Stimulated activated CD4-positive, alpha-beta T cell treated with anti-CD3 and anti-CD28 coated beads, TNF-alpha, amount 100 ng/mL, for 24 hours (primary cell): Measurements from ENCODE around the gene MPL.

Source experiments
- DNase-seq, 3 experiments: peaks; one replicate each; pipeline ENCODE4 v3.0.0-alpha.2; 2020; ENCODE audit warnings: low read depth in 3 of 3

The MPL gene

DNA sequence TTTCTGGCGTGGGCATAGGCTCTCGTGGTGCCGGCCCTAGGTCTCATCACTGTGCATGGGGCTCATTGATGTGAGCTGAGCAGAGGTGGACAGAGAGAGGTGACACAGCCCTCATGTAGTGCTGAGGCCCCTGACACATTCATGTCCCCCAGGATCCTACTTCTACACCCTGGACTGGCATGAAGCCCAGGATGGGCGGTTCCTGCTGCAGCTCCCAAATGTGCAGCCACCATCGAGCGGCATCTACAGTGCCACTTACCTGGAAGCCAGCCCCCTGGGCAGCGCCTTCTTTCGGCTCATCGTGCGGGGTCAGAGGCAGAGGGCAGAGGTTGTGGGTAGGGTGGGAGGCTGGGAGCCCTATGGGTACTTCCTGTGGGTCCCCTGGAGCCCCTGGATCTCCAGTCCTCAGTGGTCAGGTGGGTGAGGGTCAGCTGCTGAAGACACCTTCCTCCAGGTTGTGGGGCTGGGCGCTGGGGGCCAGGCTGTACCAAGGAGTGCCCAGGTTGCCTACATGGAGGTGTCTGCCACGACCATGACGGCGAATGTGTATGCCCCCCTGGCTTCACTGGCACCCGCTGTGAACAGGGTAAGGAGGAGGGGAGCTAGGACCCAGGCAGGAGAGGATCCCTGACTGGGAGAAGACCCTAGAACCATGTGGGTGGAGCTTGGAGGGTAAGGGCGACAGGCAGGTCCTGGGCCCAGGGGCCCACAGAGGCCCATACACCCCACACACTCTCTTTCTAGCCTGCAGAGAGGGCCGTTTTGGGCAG, 30.7 kb upstream of the MPL start:
- DNase-seq: no peak

DNA sequence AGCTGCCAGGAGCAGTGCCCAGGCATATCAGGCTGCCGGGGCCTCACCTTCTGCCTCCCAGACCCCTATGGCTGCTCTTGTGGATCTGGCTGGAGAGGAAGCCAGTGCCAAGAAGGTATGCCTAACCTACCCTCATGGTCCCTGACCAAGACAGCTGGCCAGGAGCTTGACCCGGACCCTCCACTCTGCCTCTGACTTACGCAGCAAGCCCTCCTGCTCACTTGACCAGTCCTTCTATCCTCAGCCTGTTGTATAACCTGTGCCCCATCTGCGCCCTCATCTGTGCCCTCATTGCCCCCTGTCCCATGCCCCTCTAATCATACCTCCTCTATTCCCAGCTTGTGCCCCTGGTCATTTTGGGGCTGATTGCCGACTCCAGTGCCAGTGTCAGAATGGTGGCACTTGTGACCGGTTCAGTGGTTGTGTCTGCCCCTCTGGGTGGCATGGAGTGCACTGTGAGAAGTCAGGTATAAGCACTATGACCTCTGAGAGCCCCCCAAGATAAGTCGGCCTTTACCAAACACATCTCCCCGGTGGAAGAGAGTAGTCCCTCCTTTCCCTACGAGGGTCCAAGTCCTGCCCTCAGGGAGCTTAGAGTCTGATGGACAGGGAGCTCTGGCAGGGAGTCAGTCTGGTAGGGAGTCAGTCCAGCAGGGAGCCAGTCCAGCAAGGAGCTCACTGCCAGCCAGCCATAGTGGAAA, 30.0 kb upstream of the MPL start:
- no peak for DNase-seq

DNA sequence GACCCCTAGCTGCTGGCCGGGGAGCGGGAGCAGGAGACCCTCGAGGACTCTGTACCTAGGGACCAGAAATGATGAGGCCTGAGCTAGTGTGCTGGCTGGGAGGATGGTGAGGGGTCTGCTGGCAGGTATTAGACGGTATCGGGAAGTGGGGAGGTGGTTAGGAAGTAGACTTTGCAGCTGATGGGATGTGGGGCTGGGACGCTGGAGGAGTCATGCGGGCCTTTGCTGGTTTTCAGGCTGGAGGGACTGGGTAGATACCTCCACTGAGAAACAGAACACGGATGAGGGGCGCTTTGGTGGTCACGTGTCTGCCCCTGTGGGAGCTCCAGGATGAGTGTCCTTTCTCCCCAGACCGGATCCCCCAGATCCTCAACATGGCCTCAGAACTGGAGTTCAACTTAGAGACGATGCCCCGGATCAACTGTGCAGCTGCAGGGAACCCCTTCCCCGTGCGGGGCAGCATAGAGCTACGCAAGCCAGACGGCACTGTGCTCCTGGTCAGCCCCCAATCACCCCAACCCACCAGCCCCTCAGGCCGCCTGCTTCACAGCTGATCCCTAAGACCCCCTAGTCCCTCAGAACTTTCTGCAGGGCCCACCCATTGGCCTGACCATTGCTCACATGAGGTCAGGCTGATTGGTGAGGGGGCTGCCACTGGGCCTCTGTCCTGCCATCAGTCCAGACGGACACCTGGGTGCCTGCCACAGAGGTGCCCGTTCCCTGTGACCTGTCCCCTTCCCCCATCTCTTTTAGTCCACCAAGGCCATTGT, 28.8 kb upstream of the MPL start:
- DNase-seq: no peak

DNA sequence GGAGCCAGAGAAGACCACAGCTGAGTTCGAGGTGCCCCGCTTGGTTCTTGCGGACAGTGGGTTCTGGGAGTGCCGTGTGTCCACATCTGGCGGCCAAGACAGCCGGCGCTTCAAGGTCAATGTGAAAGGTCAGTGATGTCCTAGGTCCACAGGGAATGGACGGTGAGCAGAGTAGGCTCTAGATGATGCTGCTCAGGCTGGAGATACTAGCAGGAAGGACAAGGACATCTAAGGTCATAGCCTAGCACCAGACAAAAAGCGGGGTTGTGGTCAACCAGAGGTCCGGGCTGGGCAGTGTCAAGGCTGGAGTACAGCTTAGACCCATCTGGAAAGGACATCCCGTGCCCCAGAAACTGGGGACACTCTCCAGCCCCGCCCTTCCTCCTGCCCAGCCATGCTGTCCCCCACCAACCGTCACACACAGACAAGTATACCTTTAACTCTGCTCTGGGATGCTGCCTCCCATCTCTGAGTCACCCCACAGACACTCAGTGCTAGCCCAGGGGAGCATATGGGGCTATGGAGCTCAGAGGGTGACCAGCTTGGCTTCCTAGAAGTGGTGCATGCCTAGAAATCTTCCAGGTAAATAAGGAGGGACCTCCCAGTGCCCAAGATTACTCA, 28.1 kb upstream of the MPL start:
- no peak for DNase-seq

DNA sequence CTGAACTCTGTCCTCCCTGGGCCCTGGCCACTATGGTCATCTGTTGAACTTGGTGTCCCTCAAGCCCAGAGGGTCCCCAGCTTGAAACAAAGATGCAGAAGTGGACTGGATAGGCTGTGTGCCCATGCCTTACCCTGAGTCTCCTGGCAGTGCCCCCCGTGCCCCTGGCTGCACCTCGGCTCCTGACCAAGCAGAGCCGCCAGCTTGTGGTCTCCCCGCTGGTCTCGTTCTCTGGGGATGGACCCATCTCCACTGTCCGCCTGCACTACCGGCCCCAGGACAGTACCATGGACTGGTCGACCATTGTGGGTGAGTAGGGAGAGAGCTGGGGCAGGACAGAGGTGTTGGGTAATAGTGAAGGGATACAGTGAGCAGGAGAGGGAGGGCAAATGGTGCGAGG, 26.1 kb upstream of the MPL start:
- DNase-seq: no peak

DNA sequence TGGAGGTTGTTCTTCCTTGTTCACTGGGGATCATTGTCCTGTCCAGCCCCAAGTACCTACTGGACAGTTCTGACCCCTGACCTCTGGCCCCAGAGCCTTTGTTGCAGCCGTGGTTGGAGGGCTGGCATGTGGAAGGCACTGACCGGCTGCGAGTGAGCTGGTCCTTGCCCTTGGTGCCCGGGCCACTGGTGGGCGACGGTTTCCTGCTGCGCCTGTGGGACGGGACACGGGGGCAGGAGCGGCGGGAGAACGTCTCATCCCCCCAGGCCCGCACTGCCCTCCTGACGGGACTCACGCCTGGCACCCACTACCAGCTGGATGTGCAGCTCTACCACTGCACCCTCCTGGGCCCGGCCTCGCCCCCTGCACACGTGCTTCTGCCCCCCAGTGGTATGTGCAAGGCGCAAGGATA, 25.4 kb upstream of the MPL start:
- DNase-seq: no peak

DNA sequence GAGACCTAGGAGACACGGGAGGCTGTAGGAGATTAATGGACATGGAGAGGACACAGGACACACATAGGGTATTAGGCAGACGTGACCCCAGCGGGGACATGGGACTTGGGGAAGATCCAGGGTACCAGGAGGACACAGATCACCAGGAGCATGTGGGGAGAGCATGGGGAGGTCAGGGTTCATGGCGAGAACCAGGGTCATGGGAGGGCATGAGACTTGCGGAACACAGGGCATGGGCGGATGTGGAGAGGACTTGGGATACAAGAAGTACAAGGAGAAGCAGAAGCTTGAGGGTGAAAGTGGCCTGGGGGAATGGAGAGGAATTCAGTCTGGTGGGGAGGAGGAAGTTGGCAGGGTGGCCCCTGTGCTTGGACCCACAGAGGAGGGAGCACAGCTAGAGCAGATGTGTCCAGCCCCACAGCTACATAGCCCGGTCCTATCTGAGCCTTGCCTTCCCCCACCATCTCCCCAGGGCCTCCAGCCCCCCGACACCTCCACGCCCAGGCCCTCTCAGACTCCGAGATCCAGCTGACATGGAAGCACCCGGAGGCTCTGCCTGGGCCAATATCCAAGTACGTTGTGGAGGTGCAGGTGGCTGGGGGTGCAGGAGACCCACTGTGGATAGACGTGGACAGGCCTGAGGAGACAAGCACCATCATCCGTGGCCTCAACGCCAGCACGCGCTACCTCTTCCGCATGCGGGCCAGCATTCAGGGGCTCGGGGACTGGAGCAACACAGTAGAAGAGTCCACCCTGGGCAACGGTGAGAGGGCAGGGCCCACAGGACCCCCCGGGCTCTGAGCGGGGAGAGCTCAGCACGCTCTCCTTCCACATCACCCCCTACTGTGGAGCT, 24.7 kb upstream of the MPL start:
- DNase-seq: no peak

DNA sequence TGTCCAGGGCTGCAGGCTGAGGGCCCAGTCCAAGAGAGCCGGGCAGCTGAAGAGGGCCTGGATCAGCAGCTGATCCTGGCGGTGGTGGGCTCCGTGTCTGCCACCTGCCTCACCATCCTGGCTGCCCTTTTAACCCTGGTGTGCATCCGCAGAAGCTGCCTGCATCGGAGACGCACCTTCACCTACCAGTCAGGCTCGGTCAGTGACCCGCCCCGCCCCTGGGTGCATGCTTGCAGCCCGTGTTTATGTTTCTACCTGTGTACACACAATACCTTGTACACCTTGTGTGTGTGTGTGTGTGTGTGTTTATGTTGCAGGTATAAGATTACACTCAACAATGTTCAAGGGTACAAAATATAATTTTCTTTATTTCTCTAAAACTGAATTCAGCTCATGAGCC, 23.8 kb upstream of the MPL start:
- DNase-seq: no peak

DNA sequence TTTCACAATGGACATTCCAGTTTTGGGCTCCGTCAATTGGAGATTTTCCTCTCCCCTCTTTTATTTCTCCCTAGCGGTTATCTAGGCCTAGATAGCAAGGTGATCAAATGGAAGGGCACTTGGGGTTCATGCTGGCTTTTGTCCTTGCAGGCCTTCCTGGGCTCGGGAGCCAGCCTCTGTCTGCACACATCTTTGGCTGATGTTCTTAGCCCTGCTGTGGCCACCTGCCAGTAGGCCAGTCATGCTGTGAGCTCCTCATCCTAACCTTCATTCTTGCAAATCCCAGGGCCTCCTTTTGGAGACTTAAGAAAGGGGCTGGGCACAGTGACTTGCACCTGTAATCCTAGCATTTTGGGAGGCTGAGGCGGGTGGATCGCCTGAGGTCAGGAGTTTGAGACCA, 23.4 kb upstream of the MPL start:
- no peak for DNase-seq

DNA sequence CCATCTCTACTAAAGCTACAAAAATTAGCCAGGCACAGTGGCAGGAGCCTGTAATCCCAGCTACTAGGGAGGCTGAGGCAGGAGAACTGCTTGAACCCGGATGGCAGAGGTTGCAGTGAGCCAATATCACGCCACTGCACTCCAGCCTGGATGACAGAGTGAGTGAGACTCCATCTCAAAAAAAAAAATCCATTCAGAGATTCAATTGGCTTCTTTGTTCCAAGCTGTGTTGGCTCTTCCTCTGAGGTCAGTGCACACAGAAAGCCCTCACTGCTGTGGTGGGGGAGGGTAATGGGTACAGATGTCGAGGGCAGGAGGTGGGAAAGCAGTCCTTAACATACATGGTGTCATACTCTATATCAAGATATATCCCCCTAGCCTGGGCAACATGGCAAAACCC, 22.1 kb upstream of the MPL start:
- DNase-seq: no peak

DNA sequence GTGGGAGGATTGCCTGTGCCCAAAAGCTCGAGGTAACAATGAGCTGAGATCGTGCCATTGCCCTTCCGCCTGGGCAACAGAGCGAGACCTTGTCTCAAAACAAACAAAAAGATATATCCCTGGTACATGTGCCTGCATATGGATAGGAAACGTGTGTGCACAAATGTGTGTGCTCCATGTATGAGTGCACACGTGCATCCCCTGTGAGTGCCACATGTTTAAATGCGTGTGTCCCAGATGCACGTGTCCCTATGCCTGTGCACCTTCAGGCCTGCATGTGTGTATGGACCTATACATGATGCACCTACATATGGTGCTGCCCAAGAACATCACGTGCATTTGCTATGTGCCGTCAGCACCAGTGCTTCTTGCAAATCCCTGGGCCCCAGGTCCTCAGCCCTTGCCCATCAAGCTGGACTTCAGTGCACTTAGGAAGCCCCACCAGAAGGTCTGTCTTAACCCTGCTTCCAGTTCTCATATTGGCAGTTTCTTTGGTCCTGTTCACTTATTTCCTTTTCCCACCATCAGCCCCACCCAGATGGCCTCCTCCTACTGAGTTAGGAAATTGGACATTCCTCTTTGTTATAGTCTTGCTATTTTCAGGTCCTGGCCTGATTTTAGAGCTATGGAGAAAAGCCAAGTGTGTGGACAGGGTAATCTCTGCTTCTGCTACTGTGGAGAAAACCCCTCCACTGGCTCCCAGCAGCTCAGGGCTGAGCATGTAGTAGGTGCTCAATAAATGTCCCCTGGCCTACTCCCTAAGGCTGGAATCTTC, 21.5 kb upstream of the MPL start:
- DNase-seq: no peak

DNA sequence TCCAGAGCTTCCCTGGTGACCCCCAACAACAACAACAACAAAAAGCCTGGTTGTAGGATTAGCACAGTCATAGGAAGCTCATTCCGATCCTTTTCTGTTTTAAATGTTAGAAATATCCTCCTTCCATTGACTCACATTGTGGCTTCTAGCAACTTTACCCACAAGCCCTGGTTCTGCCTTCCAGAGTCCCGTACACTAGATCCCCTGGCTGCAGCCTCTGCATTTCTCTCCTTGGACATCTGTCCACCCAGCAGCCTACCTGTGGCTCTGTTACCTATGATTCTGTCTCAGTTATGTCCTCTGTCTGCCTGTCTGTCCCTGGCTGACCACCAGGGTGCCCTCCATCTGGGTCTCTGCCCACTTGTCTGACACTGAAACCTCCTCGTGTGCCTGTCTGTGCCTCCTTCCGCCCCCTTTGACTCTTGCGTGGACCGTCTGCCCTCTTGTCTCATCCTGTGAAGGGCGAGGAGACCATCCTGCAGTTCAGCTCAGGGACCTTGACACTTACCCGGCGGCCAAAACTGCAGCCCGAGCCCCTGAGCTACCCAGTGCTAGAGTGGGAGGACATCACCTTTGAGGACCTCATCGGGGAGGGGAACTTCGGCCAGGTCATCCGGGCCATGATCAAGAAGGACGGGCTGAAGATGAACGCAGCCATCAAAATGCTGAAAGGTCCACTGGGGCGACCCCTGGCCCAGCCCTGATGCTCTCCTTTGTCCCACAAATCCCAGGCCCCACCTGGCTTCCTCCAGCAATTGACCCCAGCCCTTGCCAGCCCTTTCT, 20.7 kb upstream of the MPL start:
- DNase-seq: no peak

DNA sequence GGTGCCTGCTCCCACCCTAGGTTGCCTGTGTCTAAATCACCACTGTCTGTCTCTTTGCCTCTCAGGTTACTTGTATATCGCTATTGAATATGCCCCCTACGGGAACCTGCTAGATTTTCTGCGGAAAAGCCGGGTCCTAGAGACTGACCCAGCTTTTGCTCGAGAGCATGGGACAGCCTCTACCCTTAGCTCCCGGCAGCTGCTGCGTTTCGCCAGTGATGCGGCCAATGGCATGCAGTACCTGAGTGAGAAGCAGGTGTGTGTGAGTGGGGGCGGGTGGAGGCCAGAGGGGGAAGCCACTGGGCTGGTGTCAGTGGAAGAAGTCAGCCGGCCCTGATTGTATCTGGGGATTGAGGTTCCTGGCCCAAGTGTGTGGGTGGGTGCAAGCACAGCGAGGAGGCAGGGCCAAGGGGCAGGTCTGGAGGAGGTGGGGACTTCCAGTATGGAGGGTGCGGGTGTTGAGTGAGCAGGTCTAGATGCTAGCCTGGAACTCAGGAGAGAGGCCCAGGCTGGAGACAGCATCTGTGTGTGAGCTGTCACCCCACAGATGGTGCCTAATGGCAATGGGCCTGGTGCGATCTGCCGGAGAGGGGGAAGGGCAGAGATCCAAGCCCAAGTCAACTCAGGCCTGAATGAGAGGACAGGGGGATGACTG, 19.7 kb upstream of the MPL start:
- DNase-seq: no peak

DNA sequence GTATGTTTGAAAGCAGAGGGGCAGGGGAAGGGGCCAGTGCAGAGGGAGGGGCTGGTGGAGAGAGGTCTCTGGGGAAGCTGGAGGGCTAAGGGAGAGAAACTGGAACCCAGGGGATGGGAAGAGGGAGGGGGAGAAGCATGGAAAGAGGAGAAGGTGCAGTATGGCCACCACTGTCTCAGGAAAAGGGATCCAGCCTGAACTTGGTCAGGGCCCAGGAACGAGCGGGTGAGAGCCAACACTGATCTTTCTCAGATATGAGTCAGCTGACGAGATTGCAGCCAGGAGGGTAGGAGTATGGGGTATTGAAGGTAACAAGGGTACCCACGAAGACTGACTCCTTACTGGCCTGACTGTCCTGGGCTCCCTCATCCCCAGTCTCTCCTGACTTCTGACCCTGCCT, 18.8 kb upstream of the MPL start:
- DNase-seq: no peak

DNA sequence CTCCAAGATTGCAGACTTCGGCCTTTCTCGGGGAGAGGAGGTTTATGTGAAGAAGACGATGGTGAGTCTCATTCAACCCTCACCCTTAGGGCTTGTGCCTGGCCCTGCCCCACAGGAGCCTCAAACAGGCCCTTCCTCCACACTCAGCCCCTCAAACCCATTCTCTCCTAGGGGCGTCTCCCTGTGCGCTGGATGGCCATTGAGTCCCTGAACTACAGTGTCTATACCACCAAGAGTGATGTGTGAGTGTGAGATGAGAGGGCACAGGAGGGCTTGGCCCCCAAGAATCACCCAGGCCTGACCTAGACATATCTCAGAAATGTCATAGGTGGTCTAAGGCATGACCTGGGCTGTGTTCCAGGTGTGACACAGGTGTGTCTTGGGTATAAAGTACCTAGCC, 18.3 kb upstream of the MPL start:
- DNase-seq: no peak

DNA sequence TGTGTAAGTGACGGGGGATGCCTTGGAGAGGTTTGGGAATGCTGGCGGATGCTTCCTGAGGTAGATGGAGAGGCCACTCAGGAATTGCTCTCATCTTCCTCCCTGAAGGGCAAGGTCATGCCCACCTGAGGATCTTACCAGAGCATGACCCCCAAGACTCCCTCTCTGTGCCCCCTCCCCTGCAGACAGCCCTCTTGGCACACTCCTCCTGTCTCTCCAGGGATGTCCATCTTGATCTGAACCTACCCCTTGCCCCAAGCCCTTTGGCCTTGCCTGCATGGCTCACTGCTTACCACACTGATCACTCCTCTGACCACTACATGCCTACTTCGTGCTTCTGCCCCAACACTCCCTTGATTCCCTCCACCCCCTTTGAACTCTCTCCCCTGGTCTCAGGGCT, 17.9 kb upstream of the MPL start:
- no peak for DNase-seq

DNA sequence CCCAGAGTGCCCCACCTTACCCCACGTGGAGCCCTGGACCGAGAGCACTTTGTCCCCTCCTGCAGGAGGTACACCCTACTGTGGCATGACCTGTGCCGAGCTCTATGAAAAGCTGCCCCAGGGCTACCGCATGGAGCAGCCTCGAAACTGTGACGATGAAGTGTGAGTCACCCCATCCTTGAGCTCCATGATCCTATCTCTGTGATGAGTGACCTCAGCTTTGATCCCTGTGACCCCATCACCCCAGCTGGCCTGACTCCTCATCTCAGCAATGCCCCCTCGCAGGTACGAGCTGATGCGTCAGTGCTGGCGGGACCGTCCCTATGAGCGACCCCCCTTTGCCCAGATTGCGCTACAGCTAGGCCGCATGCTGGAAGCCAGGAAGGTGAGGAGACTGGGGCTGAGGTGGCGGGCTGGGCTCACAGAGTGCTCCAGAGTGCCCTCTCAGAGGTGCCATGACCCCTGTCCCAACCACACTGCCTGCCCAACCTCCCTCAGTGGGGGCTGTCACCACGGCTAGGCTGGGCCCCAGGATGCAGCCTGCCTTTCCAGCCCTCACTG, 16.2 kb upstream of the MPL start:
- no peak for DNase-seq

DNA sequence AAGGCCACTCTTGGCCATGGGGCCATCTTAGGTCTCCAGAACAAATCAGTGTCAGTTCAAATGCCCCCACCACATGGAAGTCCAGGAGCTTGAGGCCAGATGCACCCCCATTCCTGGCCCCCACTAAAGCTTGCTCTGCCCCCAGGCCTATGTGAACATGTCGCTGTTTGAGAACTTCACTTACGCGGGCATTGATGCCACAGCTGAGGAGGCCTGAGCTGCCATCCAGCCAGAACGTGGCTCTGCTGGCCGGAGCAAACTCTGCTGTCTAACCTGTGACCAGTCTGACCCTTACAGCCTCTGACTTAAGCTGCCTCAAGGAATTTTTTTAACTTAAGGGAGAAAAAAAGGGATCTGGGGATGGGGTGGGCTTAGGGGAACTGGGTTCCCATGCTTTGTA, 15.1 kb upstream of the MPL start:
- no peak for DNase-seq

DNA sequence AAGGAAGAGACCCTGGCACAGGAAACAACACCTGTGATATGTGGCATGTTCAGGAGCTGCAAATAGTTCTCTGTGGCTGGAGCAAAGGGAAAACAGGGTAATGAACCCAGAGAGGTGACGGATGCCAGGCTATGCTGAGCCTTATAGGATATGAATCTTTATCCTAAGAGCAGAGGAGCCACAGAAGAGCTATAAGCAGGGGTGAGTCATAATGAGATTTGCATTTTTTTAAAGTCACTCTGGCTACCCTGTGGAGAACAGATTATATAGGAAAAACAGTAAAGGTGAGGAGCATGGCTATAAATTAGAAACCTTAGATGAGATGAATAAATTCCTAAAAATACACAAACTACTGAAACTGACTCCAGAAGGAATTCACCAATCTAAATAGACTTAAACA, 12.8 kb upstream of the MPL start:
- DNase-seq: no peak
